ENCODE data around the gene KLF12.

DNA sequence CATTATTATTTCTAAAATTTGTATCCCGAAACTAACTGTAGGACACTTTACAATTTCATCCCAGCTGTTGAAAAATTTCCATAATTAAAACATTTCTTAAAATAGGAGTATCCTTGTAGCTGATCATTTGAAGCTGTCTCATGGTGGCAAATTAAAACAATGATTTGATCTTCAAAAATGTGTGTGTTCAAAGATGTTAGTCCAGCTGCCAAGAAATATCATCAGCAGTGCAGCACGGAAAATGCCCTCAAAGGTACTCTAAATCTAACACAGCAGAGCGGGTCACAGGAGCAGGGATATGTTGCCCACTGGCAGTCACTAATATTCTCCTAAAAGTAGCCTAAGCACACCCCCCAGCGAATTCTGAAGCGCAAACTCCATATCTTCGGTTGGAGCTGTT is 31.0 kb downstream of the KLF12 start:
- TF ChIP-seq CTCF (IDR thresholded peaks at IDR 0.05), result no peak
- TF ChIP-seq EP300 (IDR thresholded peaks at IDR 0.05), result no peak
